Brain microvascular endothelial cell (primary cell): ENCODE data around the gene CERS6.
"Not testable (repeated sequence)": the region's sequence is repeated elsewhere in the genome, so short reads cannot be mapped to it uniquely, and the experiment has no call there.

Source experiments
- DNase-seq: peaks from one replicate; pipeline ENCODE4 v3.0.0-alpha.2; 2020
- H3K27ac ChIP-seq: fragments of 250-450 bp; sonication (Bioruptor Pico); 2 replicates; pipeline ENCODE4 v1.5.1; 2020; ENCODE audit warnings: mild to moderate bottlenecking, moderate library complexity
- H3K27me3 ChIP-seq: fragments of 250-450 bp; sonication (Bioruptor Pico); replicated peaks from 2 replicates; pipeline ENCODE4 v1.5.1; 2020; ENCODE audit warnings: mild to moderate bottlenecking
- H3K36me3 ChIP-seq: fragments of 250-450 bp; sonication (Bioruptor Pico); replicated peaks from 2 replicates; pipeline ENCODE4 v1.5.1; 2020; ENCODE audit warnings: mild to moderate bottlenecking
- H3K4me3 ChIP-seq: 2 replicates; pipeline ENCODE4 v1.5.1; 2011; ENCODE audit warnings: low read depth, mild to moderate bottlenecking, control low read depth, low read length, moderate library complexity
- CTCF ChIP-seq: IDR thresholded peaks from 2 replicates; pipeline ENCODE4 v1.5.1; 2011; ENCODE audit warnings: low read depth, mild to moderate bottlenecking, moderate library complexity, low read length, control low read depth, inconsistent platforms; ENCODE audit errors: missing control alignments
- in situ Hi-C: cut with HindIII; loops from 2 replicates; pipeline ENCODE4 v1.10.0; 2017; ENCODE audit warnings: low sequenced_read_pairs, low pct_ligation_motif_present

CERS6 gene

GRCh38 chr2:168500516-168500915 lies 44.4 kb downstream of the CERS6 start:
- H3K27ac ChIP-seq: no peak overlapping the region
- H3K27me3 ChIP-seq: no peaks in the 10 kb centered on the region
- no peak for DNase-seq

GRCh38 chr2:168501466-168502065 lies 45.5 kb downstream of the CERS6 start:
- in situ Hi-C loops: no loop called here
- Histone ChIP-seq H3K27me3 (no peaks in the 10 kb centered on the region), H3K4me3 (no peak overlapping the region), H3K36me3 (no peaks in the 10 kb centered on the region), H3K27ac (no peak overlapping the region)
- TF ChIP-seq CTCF: no peak
- DNase-seq: no peak

More at GRCh38 chr2:168500516-168500915, 44.4 kb downstream of the CERS6 start:
- no peak overlapping the region for H3K4me3 ChIP-seq
- no peaks in the 10 kb centered on the region for H3K36me3 ChIP-seq
- no peak for TF ChIP-seq CTCF
- in situ Hi-C loops: no loop called here

GRCh38 chr2:168502852-168503251 lies 46.8 kb downstream of the CERS6 start:
- H3K27ac ChIP-seq, H3K27me3 ChIP-seq, H3K36me3 ChIP-seq, in situ Hi-C loops, DNase-seq, H3K4me3 ChIP-seq: not testable (repeated sequence)

- no peak for DNase-seq
- in situ Hi-C loops: no loop called here
- no peak for TF ChIP-seq CTCF
Observed at GRCh38 chr2:168503901-168504300, 47.8 kb downstream of the CERS6 start.

GRCh38 chr2:168504323-168504722 lies 48.3 kb downstream of the CERS6 start:
- no peak for TF ChIP-seq CTCF
- Histone ChIP-seq H3K36me3 (no peaks in the 10 kb centered on the region), H3K4me3 (no peak overlapping the region), H3K27ac (no peak overlapping the region), H3K27me3 (no peaks in the 10 kb centered on the region)
- no peak for DNase-seq
- in situ Hi-C loops: no loop called here

More at GRCh38 chr2:168503901-168504300, 47.8 kb downstream of the CERS6 start:
- Histone ChIP-seq H3K27ac (no peak overlapping the region), H3K36me3 (no peaks in the 10 kb centered on the region), H3K4me3 (no peak overlapping the region), H3K27me3 (no peaks in the 10 kb centered on the region)

GRCh38 chr2:168510125-168510756 lies 54.2 kb downstream of the CERS6 start:
- DNase-seq: no peak
- TF ChIP-seq CTCF: no peak
- Histone ChIP-seq H3K36me3 (no peaks in the 10 kb centered on the region), H3K4me3 (no peak overlapping the region), H3K27me3 (no peaks in the 10 kb centered on the region), H3K27ac (no peak overlapping the region)
- in situ Hi-C loops: no loop called here
